Left colon (tissue), 2 donors: Measurements from ENCODE around the gene POU6F1. TPM values are rescaled to one million over a fixed set of nuclear protein-coding genes. Genes with fewer than 3 reads are reported as not detected.

Experiments
- ATAC-seq: fragments of 200-7000 bp; cut with Tn5 transposase; one replicate; pipeline ENCODE4 v1.9.1; 2020; ENCODE audit warnings: mild to moderate bottlenecking, moderate library complexity
- DNase-seq, 2 donors: peaks; one replicate each; pipeline ENCODE4 v3.0.0-alpha.2; 2020
- intact Hi-C, 2 donors: fragments of 100-400 bp; cut with DNase I in 1 of 2; cut with micrococcal nuclease in 1 of 2; formaldehyde crosslinking; loops; one replicate each; pipeline versions ENCODE4 v1.11.2 to v1.14.0; 2022; cut with DNase I, micrococcal nuclease
- total RNA-seq, 2 donors: library from RNA; stranded (reverse); fragmentation: NEBNext Ultra II Directional; extraction: Animal tissue kit (Norgen Biotek cat#: 25700); gene quantifications; one replicate each; pipeline ENCODE4 v1.2.1, GENCODE V29; 2021
- donor health status: DM: no; HTN: no; CAD: no.
- donor health status: DM: yes; HTN: yes; CAD: no.

The POU6F1 gene
- total RNA-seq, 2 donors from 2014 or later, result 6.3 to 6.9 TPM

DNA sequence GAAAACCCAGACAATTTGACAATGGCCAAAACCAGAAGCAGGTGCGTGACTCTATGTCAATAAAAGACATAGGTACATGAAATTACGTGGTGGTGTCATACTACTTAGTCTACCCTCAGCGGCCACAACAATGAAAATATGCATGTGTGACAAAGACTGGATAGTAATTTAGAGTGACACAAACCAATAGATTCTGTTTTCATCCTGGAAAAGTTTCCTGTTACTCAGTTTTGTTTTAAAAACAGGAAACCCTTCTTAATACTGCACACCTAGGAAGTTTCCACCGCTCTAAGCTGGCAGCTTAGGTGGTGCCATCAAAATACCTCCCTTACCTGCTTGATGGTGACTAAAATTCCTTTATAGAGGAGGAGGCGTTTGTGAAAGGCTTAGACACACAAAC, 15.1 kb downstream of the POU6F1 start:
- no peak for ATAC-seq
- intact Hi-C loops, result no loop called here

DNA sequence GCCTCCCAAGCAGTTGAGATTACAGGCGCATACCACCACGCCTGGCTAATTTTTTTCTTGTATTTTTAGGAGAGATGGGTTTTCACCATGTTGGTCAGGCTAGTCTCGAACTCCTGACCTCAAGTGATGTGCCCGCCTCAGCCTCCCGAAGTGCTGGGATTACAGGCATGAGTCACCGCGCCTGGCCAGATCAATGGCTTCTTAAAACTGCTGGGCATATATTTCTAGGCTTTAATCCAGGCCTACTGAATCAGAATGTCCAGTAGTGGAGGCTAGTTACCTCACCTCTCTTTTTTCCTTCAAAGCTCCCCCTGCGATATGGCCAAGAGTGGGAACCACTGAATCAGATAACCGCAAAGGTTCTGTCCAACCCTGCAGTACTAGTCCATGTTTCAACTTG, 17.1 kb downstream of the POU6F1 start:
- intact Hi-C loops, result no loop called here
- DNase-seq, result no peak
- ATAC-seq, result no peak

More for the DNA sequence above, 15.1 kb downstream of the POU6F1 start:
- no peak for DNase-seq

DNA sequence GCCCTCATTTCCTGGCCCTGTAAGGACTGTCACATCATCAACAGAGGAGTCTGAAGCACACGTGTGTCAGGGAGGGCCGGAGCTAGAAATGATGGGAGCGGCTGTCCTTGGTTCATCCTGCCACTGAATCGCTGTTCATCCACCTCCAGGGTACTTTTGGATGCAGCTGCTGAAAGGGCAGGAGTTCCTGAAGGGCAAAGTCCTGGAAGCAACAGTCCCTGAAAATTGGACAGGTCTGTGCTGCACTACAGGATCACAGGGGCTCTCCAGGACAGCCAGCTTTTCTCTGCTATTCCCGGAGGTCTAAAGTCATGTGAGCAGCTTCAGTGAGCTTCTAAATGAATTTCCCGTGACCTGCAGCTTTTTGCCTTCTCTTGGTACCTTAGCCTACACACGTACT, 17.7 kb downstream of the POU6F1 start:
- DNase-seq, result no peak
- intact Hi-C loops, result no loop called here
- ATAC-seq, result no peak

DNA sequence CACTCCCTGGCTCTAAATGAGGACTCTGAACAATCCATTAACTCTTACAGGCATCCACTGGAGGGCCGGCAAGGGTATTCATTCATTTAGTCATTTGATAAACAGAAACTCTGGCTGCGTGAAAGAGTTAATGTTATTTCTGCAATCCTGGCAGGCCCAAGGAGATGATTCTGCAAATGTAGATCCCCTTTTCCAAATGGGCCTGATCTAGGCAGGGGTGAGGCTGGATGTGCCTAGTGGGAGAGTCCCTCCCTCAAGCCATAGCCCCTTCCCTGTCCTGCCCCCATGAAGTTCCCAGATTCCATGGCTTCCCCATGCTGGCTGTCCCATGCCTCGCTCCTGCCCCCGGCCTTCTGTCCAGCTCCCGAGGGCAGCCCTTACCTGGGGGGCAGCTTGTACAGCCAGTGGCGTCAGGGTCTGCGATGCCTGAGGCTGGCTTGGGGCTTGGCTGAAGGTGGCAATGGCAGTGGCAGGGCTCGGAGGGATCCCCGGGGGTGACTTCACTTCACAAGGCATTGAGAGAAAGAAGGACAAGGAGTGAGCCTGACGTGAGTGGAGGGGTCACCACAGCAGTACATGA, 18.4 kb downstream of the POU6F1 start:
- intact Hi-C loops, result no loop called here
- DNase-seq (no peak), ATAC-seq (no peak)

DNA sequence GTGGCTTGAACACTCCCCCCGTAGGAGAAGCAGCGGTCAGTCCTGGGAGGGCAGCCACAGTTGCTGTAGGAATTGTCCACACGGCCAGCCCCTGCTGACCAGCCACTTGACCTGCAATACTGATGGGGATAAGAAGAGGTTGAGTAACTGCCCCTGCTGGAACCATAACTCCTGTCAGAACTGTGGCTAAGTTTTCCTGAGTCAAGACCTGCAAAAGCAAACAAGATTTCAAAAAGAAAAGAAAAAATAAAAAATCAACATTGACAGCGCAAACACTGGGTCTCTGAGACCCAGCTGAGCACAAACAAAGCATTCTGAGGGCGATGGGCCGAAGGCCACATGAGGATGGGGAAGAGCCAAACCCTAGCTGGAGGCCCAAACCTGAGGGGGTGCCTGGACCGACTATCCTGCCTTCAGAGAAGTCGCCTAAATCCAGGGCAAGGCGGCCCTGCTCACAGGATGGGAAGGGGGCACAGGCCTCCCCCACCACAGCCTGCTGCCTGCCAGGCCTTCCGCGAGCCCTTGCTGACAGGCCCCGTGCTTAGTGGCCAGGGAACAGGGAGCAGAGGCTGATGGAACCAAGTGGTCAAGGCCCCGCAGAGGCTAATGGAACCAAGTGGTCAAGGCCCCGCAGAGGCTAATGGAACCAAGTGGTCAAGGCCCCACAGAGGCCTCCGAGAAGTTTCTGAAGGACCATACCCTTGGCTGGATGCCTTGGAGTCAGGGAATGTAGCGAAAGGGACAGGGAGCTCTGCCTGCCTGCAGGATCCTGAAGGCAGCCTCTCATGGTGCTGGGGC, 19.1 kb downstream of the POU6F1 start:
- intact Hi-C loops, result no loop called here
- ATAC-seq (no peak), DNase-seq (no peak)

DNA sequence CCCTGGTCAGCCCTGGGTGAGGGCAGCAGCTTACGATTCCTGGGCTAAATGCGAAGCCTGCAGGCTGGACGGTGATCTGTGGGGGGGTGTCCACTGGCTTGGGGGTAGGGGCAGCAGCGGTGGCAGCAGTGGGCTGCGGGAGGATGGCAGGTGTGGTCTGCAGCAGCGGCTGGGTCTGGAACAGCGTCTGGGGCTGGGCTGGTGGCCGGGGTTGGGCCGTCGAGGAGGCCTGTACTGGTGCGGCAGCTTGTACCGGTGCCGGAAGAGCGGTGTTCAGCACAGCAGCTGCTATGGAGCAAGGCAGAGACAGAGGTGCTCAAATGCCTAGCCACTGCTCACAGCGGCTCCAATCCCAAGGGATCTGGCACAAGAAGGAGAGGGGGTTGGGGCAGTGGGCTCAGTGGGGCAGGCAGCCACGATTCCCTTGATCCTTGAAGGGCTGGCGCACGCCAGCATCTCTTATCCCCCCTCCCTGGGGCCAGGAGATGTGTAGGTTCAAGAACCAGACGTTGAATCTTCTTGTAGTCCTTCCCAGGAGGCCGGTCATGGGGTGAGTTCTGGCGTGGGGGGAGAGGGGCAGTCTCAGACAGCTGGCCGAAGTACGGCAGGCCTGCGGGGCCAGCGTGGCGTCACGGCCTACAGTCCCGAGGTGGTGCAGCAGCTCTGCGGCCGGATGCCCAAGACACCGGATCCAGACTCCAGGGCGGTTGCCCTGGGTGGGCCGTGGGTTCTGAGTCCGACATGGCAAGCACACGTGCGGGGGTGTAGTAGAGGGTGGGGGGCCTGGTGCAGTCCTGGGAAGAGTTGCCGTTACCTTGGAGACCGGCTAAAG, 19.9 kb downstream of the POU6F1 start:
- intact Hi-C loops, result no loop called here
- DNase-seq (no peak), ATAC-seq (no peak)

DNA sequence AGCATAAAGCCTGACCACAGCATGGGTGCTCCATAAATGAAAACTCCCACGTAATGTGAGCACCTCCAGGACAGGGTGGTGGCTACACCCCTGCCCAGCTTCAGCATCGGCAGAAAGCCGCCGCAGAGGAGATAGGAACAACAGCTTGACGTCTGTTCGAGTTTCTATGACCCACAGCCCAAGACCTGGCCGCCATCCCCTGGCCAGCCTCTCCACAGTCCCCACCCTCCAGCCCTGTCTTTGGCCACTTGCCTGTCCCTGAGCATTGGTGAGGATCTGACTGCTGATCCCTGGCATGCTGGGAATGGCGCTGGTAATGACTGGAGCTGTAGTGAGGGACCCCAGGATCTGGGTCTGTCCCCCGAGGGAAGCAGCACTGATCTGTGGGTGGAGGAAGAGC, 21.3 kb downstream of the POU6F1 start:
- no peak for DNase-seq
- ATAC-seq, result no peak
- intact Hi-C loops, result no loop called here

DNA sequence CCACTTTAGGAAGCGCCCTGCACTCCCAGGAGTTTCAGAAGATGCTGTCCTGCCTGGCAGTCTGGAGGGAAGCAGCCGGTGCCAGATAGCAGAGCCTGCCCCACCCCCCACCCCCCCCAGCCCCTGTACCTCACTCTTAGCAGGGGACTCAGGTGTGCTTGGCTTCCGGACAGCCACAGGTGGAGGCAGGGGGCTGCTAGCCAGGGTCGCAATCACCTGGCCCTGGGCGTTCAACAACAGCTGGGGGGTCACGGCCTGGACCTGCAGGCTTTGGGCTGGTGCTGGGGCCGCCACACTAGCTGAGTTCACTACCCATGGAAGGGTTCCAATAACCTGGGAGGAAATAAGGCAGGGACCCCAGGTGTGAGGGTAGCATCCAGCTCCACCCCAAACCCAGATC, 22.0 kb downstream of the POU6F1 start:
- DNase-seq, result no peak

DNA sequence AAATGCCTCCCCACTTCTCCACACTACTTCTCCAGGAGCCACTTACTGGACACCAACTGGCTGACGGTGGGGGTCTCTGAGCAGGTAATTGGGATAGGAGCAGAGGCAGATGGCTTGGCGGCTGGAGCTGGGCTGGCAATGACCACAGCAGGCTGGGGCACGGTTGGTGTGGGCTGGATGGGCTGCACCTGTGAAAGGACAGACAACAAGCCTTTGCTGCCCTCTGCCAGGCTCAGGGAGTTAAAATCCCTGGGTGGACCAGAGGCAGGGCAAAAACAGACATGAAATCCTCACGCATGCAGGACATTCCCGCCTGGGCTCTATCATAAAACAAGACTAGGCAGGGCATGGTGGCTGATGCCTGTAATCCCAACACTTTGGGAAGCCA, 25.6 kb downstream of the POU6F1 start:
- DNase-seq, result no peak
- no peak for ATAC-seq
- intact Hi-C loops, result no loop called here

More for the DNA sequence above, 22.0 kb downstream of the POU6F1 start:
- no peak for ATAC-seq
- intact Hi-C loops, result no loop called here

DNA sequence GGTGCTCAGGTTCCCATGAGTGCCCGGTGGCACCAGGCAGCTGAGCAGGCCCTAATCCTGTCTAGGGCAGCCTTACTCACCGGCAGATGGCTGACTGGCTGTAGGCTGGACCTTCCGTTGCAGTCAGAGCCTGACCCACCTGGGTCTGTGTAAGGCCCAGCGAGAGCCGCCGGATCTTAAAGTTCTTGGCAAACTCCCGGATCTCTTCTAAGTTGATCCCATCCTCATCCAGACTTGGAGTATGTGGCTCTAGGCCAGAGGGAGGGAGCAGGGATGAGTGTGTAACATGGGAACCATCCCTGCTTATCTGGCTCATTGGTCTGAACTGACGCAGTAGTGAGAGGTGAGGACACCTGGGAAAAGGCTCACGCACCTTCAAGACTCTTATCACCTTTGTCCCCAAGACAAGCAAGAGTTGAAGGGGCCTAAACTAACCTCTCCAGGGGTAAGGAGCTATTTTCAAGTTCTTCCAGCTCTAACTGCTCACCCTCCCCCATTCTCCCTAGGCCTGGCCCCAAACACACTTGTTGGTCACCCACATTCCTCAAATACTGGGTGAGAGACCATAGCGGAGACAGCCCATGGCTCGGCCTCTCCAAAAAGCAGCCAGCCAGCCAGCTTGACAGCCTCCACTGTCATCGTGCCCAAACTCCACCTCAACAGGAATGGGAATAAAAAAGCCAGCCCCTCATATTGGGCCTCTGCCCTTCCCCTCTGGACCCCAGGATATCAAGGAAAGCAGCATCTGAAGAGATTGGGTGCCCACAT, 26.2 kb downstream of the POU6F1 start:
- intact Hi-C loops, result no loop called here
- DNase-seq (no peak), ATAC-seq (no peak)

DNA sequence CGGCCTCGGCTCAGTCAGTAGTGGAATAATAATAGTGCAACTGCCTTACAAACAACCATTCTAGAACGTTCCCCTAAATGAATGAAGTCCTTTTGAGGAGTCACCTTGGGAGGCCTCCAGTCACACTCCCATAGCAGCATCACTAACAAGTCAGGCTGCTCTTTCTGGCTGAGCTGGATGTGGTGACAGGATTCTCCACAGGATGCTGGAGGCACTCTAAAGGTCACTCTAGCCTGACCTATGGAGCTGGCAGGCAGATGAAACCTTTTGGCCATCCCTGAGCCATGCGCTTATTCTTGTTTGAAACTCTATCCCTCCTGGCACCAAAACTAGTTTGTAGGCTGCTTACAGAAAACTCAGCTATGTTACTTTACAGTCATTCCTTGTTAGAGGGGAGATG, 27.0 kb downstream of the POU6F1 start:
- ATAC-seq (no peak), DNase-seq (no peak)
- intact Hi-C loops, result no loop called here

DNA sequence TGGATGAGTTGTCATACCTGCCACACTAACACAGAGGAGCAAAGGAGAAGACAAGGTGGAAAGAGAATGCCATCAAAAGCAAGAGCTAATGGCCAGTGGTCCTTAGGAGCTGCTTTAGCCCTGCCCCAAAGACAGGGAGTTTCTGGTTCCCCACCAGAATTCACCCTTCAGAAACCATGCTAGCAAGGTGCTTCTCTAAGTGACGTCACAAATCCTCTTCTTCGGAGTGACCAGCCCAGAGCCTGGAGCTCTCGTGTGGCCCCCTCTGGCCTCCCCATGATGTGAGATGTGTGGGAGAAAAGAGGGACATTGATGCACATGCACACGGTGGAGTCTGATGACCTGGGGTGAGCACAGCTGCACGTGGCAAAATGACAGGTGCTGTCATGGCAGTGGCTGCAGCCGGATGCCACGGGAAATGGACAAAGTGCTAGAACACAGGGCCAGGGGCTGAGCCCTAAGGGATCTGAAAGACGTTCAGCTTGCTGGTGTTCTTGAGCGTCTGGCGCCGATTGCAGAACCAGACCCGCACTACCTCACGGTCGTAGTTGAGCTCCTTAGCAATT, 28.0 kb downstream of the POU6F1 start:
- ATAC-seq (no peak), DNase-seq (no peak)
- intact Hi-C loops, result no loop called here

DNA sequence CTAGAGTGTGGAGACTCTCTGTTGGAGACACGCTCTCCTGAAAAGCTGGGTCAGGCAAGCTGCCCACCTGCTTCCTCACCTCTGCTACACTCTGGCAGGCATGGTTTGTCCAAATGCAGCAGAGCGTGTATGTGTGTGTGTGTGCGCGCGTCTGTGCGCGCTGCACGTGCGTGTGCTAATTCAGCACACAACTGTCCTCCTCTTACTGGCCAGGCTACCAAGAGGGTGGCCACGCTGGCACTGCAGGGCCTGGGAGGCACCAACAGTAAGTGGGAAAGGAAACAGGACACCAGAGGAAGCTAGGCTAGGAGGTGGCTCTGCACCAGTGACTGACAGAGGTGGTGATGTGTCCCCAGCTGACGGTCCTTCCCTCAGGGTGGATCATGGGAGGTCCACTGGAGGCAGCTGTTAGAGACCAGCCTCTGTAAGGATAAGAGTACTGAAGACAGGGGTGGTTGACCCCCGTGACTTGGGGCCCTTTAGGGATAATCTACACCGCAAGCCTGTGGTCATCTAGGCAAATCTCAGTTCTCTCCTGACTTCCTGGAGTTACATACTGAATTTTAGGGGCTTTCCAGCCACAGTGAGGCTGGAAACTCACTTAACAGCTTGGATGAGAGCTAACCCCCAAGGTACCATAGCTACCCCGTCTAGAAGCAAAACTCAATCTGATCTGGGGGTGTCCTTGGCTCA, 29.4 kb downstream of the POU6F1 start:
- no peak for ATAC-seq
- intact Hi-C loops, result no loop called here

DNA sequence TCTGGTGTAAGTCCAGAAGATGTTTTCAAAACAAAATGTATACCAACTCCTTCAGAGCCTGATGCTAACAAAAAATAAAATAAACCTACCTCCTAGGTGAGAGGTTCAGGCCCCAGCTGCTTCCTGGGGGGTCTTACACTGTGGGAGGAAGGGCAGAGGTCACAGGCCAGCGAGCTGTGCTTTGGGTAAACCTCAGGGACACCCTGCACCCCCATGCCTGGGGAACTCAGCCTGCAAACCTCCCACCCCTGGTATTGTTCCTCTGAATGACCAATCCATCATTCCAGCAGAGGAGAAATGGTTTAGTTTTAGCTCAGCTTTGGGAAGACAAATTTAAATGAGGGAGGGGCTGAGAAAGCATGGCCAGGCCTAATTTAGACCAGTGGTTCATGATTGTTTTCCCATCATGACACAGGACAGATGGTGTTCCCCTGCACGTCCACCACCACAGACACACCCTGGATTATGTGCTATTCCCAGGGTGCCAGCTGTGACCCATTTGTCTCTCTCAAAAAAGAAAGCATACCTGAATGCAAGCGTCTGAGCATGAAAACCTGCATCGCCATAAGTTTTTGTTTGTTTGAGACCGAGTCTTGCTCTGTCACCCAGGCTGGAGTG, 30.4 kb downstream of the POU6F1 start:
- no peak for DNase-seq
- intact Hi-C loops, result no loop called here

More for the DNA sequence above, 29.4 kb downstream of the POU6F1 start:
- no peak for DNase-seq

DNA sequence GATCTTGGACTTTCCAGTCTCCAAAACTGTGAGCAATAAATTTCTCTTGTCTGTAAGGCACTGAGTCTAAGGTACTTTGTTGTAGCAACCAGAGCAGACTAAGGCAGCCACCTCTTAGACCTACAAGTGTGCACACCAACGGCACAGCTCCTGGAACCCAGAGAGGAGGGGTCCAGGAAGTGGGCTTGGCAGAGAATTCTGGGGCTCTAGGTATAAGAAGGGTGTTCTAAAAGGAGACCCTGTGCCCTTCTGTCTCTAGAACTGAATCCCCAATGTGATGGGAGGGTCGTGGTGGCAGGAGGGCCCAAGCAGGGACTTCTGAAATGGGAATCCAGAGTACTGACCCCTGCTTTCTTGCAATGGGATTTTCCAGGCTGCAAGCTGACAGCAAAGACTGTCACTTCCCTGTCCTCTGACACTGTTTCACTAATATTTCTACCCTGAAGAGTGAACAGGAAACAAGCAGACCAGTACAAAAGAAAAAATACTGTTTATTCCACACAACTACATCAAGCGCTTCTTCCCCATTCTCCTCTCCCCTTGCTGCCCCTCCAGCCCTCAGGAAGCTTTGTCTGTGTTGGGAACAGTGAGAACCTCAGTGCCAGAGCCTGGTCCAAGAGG, 31.3 kb downstream of the POU6F1 start:
- ATAC-seq (no peak), DNase-seq (no peak)
- intact Hi-C loops, result no loop called here

More for the DNA sequence above, 30.4 kb downstream of the POU6F1 start:
- peak; percentile 28 for ATAC-seq

DNA sequence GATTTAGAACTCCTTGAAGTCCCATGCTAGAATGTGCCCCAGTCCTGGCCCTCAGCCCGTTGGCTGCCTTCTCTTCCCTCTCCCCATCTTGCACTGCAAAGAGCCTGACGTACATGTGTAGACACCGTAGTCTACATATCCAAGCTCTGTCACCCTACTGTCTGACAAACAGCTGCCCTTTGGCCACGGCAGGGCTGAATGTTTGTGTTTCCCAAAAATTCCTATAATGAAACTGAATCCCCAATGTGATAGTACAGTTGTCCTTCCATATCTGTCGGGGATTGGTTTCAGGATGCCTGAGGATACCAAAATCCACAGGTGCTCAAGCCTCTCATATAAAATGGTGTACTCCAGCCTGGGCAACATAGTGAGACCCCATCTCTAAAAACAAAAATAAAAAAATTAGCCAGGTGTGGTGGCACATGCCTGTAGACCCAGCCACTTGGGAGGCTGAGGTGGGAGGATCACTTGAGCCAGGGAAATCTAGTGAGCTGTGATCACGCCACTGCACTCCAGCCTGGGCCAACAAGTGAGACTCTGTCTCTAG, 32.6 kb downstream of the POU6F1 start:
- intact Hi-C loops, result no loop called here
- ATAC-seq, result no peak
- no peak for DNase-seq

DNA sequence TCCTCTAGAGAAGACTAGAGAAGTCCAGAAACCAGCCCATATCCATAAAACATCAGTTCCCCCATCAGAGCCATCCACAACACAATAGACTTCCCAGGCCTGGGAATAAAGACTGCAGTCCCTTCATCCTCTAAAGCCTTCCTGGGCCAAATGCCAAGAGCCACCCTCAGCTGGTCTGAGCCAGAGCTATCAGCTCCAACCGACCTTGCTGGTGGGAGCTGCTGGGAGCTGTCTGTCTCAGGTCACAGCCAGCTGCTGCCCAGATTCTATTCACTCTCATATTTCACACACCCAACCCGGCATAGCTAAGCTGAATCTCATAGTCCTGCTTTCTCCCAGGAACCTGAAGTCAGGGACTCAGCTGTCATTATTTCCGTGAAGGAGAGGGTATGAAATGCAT, 34.0 kb downstream of the POU6F1 start:
- intact Hi-C loops, result no loop called here
- peak; percentile 78 for ATAC-seq
- DNase-seq, result peak; percentile 53 to 66
